Stimulated activated naive B cell treated with anti-CD40 and anti-IgM and Interleukin-4, amounts not matched to agents 10 μg/mL and 1 μg/mL and 100 μg/mL, for 72 hours (primary cell): ENCODE measurements around the gene CYP27B1.
A peak's percentile ranks its signal among the peaks of the same experiment; 100 is the strongest.

Experiments
- ATAC-seq, 2 donors: fragments of 150-1000 bp; cut with Tn5 transposase; replicated peaks; 2 replicates each; pipeline ENCODE4 v1.10.0; 2021; ENCODE audit warnings: moderate library complexity in 1 of 2
- DNase-seq: peaks from one replicate; pipeline ENCODE4 v3.0.0; 2021
- H3K27ac Mint-ChIP-seq: one replicate; pipeline ENCODE4 v1.8.0; 2022; ENCODE audit warnings: mild to moderate bottlenecking, mixed read lengths
- H3K27me3 Mint-ChIP-seq, 2 donors: one replicate each; pipeline ENCODE4 v1.8.0; 2022; ENCODE audit warnings: mixed read lengths in 2 of 2
- H3K36me3 Mint-ChIP-seq, 2 donors: one replicate each; pipeline ENCODE4 v1.8.0; 2022; ENCODE audit warnings: mixed read lengths in 2 of 2, mild to moderate bottlenecking in 1 of 2
- H3K4me1 Mint-ChIP-seq, 2 donors: one replicate each; pipeline ENCODE4 v1.8.0; 2022; ENCODE audit warnings: mixed read lengths in 2 of 2, mild to moderate bottlenecking in 1 of 2
- H3K4me3 Mint-ChIP-seq, 2 donors: one replicate each; pipeline ENCODE4 v1.8.0; 2022; ENCODE audit warnings: mild to moderate bottlenecking in 2 of 2, mixed read lengths in 2 of 2, moderate library complexity in 1 of 2
- H3K9me3 Mint-ChIP-seq, 2 donors: one replicate each; pipeline ENCODE4 v1.8.0; 2022; ENCODE audit warnings: mixed read lengths in 2 of 2, mild to moderate bottlenecking in 1 of 2

The CYP27B1 gene, protein sequence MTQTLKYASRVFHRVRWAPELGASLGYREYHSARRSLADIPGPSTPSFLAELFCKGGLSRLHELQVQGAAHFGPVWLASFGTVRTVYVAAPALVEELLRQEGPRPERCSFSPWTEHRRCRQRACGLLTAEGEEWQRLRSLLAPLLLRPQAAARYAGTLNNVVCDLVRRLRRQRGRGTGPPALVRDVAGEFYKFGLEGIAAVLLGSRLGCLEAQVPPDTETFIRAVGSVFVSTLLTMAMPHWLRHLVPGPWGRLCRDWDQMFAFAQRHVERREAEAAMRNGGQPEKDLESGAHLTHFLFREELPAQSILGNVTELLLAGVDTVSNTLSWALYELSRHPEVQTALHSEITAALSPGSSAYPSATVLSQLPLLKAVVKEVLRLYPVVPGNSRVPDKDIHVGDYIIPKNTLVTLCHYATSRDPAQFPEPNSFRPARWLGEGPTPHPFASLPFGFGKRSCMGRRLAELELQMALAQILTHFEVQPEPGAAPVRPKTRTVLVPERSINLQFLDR

DNA sequence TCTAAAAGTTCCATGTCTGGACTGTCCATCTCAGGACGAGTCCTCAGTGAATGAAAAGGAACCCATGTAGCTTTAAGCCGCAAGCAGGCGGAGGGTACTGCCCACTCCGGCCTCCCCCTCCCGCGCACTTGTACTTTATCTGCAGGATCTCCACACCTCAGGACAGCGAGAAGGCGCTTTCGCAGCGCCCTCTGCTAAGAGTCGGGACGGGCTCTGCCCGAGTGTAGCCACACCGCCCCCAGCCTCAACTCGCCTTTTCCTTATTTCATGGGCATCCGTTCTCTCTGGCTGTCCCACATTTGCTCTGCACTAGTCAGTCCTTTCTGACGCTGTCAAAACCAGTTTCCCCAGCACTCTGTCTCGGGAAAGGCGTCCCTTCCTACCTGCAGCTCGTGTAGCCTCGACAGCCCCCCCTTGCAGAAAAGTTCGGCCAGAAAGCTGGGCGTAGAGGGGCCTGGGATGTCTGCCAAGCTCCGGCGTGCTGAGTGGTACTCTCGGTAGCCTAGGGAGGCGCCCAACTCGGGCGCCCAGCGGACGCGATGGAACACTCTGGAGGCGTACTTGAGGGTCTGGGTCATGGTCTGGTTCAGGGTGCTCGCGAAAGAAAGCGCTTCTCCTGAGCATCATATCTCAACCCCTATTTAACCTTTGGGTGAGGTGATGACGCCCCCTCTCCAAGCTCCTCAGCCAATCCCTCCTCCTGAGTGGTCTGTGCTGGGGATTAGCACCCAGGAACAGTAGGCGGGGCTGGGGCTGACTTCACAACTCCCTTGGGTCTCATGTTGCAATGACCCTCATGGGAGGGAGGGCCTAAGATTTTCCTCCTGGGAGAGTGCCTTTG lies at the start of gene CYP27B1:
Gene CYP27B1, minus strand, starts transcription at position 615 of the 841 bp plus-strand sequence. Its CDS starts 37 bp downstream, at position 578.
- H3K4me1 Mint-ChIP-seq = peaks cover 28 to 55% of the 10 kb centered on the region in 2 donors
- no peaks in the 10 kb centered on the region for H3K9me3 Mint-ChIP-seq
- peaks cover 12 to 31% of the 10 kb centered on the region in 2 donors for H3K27me3 Mint-ChIP-seq
- H3K27ac Mint-ChIP-seq = no peak within 1 kb of the TSS
- DNase-seq = no peak
- ATAC-seq = peak; percentile 25 to 26
- H3K36me3 Mint-ChIP-seq = peaks cover 33 to 40% of the 10 kb centered on the region in 2 donors
- peak within 1 kb of the TSS; percentile 89 to 94 for H3K4me3 Mint-ChIP-seq

- no peak overlapping the region for H3K4me3 Mint-ChIP-seq
- H3K27ac Mint-ChIP-seq = no peak overlapping the region
- H3K4me1 Mint-ChIP-seq = no peaks in the 10 kb centered on the region
- no peaks in the 10 kb centered on the region for H3K27me3 Mint-ChIP-seq
- H3K36me3 Mint-ChIP-seq = peaks cover 19 to 25% of the 10 kb centered on the region in 2 donors
- ATAC-seq (no peak), DNase-seq (no peak)
- no peaks in the 10 kb centered on the region for H3K9me3 Mint-ChIP-seq
These were observed 49.4 kb upstream of the CYP27B1 start for GRCh38 chr12:57816001-57816854.

- no peak for ATAC-seq
- no peaks in the 10 kb centered on the region for H3K4me1 Mint-ChIP-seq
- peaks cover 19 to 20% of the 10 kb centered on the region in 2 donors for H3K36me3 Mint-ChIP-seq
- H3K4me3 Mint-ChIP-seq = no peak overlapping the region
- H3K27me3 Mint-ChIP-seq = no peaks in the 10 kb centered on the region
- no peak for DNase-seq
- H3K27ac Mint-ChIP-seq = no peak overlapping the region
- H3K9me3 Mint-ChIP-seq = no peaks in the 10 kb centered on the region
These were observed 48.5 kb upstream of the CYP27B1 start for GRCh38 chr12:57815177-57816000.

GRCh38 chr12:57813971-57814772 lies 47.3 kb upstream of the CYP27B1 start:
- DNase-seq (no peak), ATAC-seq (no peak)
- H3K4me1 Mint-ChIP-seq = no peaks in the 10 kb centered on the region
- no peak overlapping the region for H3K4me3 Mint-ChIP-seq
- H3K36me3 Mint-ChIP-seq = peaks cover 20% of the 10 kb centered on the region in 2 donors
- no peaks in the 10 kb centered on the region for H3K9me3 Mint-ChIP-seq
- no peak overlapping the region for H3K27ac Mint-ChIP-seq
- no peaks in the 10 kb centered on the region for H3K27me3 Mint-ChIP-seq

- H3K27ac Mint-ChIP-seq = no peak overlapping the region
- H3K4me3 Mint-ChIP-seq = no peak overlapping the region
- no peak for DNase-seq
- ATAC-seq = no peak
- H3K27me3 Mint-ChIP-seq = no peaks in the 10 kb centered on the region
- peaks cover 12 to 15% of the 10 kb centered on the region in 2 donors for H3K36me3 Mint-ChIP-seq
- H3K4me1 Mint-ChIP-seq = no peaks in the 10 kb centered on the region
- H3K9me3 Mint-ChIP-seq = no peaks in the 10 kb centered on the region
These were observed 46.5 kb upstream of the CYP27B1 start for GRCh38 chr12:57813111-57813970.

- DNase-seq (no peak), ATAC-seq (no peak)
- Mint-ChIP-seq H3K27ac (no peak overlapping the region), H3K36me3 (peaks cover 13% of the 10 kb centered on the region in 2 donors), H3K4me1 (no peaks in the 10 kb centered on the region), H3K4me3 (no peak overlapping the region), H3K9me3 (no peaks in the 10 kb centered on the region), H3K27me3 (no peaks in the 10 kb centered on the region)
These were observed 44.3 kb upstream of the CYP27B1 start for GRCh38 chr12:57811028-57811755.

GRCh38 chr12:57810450-57810849 lies 43.6 kb upstream of the CYP27B1 start:
- Mint-ChIP-seq H3K4me3 (no peak overlapping the region), H3K4me1 (no peaks in the 10 kb centered on the region), H3K9me3 (no peaks in the 10 kb centered on the region), H3K36me3 (peaks cover 13 to 14% of the 10 kb centered on the region in 2 donors), H3K27me3 (no peaks in the 10 kb centered on the region), H3K27ac (no peak overlapping the region)
- no peak for DNase-seq
- ATAC-seq = no peak

GRCh38 chr12:57809425-57809824 lies 42.5 kb upstream of the CYP27B1 start:
- Mint-ChIP-seq H3K27ac (no peak overlapping the region), H3K9me3 (no peaks in the 10 kb centered on the region), H3K4me1 (no peaks in the 10 kb centered on the region), H3K27me3 (no peaks in the 10 kb centered on the region), H3K36me3 (peaks cover 12 to 13% of the 10 kb centered on the region in 2 donors), H3K4me3 (no peak overlapping the region)
- DNase-seq (no peak), ATAC-seq (no peak)

- H3K36me3 Mint-ChIP-seq = peaks cover 9 to 15% of the 10 kb centered on the region in 2 donors
- ATAC-seq (no peak), DNase-seq (no peak)
- H3K9me3 Mint-ChIP-seq = no peaks in the 10 kb centered on the region
- no peaks in the 10 kb centered on the region for H3K4me1 Mint-ChIP-seq
- H3K27ac Mint-ChIP-seq = no peak overlapping the region
- no peak overlapping the region for H3K4me3 Mint-ChIP-seq
- no peaks in the 10 kb centered on the region for H3K27me3 Mint-ChIP-seq
These were observed 41.5 kb upstream of the CYP27B1 start for GRCh38 chr12:57808351-57808750.

DNA sequence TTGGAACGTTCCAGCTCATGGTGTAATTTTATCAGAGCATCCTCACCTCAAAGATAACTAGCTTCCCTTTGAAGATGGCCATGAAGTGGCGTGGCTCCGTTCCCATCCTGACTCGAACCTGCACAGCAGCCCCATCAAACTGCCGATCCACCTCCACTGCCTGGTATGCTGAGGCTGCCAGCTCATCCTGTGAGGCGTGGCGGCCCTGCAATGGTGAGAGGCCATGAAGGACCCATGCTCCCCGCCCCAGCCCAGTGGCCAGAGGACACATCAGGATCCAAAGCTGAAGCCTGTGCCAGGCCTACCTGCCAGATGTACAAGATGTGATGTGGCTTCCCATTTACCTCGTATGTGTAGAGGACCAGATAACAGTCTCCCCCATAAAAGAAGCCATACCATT lies 40.4 kb upstream of the CYP27B1 start:
- no peak for ATAC-seq
- no peak overlapping the region for H3K27ac Mint-ChIP-seq
- H3K4me3 Mint-ChIP-seq = no peak overlapping the region
- H3K36me3 Mint-ChIP-seq = peaks cover 14 to 15% of the 10 kb centered on the region in 2 donors
- H3K9me3 Mint-ChIP-seq = no peaks in the 10 kb centered on the region
- no peak for DNase-seq
- H3K27me3 Mint-ChIP-seq = no peaks in the 10 kb centered on the region
- no peaks in the 10 kb centered on the region for H3K4me1 Mint-ChIP-seq

GRCh38 chr12:57806677-57807076 lies 39.8 kb upstream of the CYP27B1 start:
- ATAC-seq = no peak
- H3K36me3 Mint-ChIP-seq = peaks cover 11% of the 10 kb centered on the region in 2 donors

More at GRCh38 chr12:57806677-57807076, 39.8 kb upstream of the CYP27B1 start:
- Mint-ChIP-seq H3K4me3 (no peak overlapping the region), H3K27me3 (no peaks in the 10 kb centered on the region), H3K9me3 (no peaks in the 10 kb centered on the region), H3K4me1 (no peaks in the 10 kb centered on the region), H3K27ac (no peak overlapping the region)
- no peak for DNase-seq
